Tibial artery (tissue), 4 donors: ENCODE measurements around the gene ESYT2.
"Not testable (repeated sequence)": the region's sequence is repeated elsewhere in the genome, so short reads cannot be mapped to it uniquely, and the experiment has no call there.

ENCODE experiments used
- DNase-seq, 2 donors: peaks; one replicate each; pipeline ENCODE4 v3.0.0-alpha.2; 2019
- H3K27ac ChIP-seq, 2 donors: fragments of 200-600 bp; sonication (generic) in 1 of 2; 1 replicate in 1 of 2; 2 replicates in 1 of 2; pipeline ENCODE4 v1.5.1; 2018 to 2019; ENCODE audit warnings: mild to moderate bottlenecking in 1 of 2
- H3K27me3 ChIP-seq, 2 donors: fragments of 200-600 bp; sonication (generic) in 1 of 2; one replicate each; pipeline versions ENCODE4 v1.5.1 to v1.6.0; 2016 to 2019
- H3K36me3 ChIP-seq, 3 donors: fragments of 200-600 bp; sonication (generic) in 2 of 3; one replicate each; pipeline ENCODE4 v1.5.1; 2016 to 2019; ENCODE audit warnings: mild to moderate bottlenecking in 2 of 3
- H3K4me1 ChIP-seq, 4 donors: fragments of 200-600 bp; sonication (generic) in 2 of 4; 1 replicate in 3 of 4; 2 replicates in 1 of 4; pipeline ENCODE4 v1.5.1; 2016 to 2019
- H3K4me3 ChIP-seq, 2 donors: fragments of 200-600 bp; sonication (generic) in 1 of 2; 1 replicate in 1 of 2; 2 replicates in 1 of 2; pipeline ENCODE4 v1.5.1; 2018 to 2019; ENCODE audit warnings: mild to moderate bottlenecking in 2 of 2
- H3K9me3 ChIP-seq, 3 donors: fragments of 200-600 bp; sonication (generic) in 1 of 3; one replicate each; pipeline ENCODE4 v1.5.1; 2016 to 2019
- CTCF ChIP-seq, 2 experiments: fragments of 200-600 bp in 1 of 2; fragments of 450-650 bp in 1 of 2; IDR thresholded peaks; one replicate each; pipeline ENCODE4 v1.5.1; 2017 to 2019; ENCODE audit warnings: antibody characterized with exemption in 2 of 2, mild to moderate bottlenecking in 1 of 2, moderate library complexity in 1 of 2
- intact Hi-C: fragments of 100-400 bp; cut with DNase I; formaldehyde crosslinking; loops from one replicate; pipeline ENCODE4 v1.15.0; 2023; ENCODE audit warnings: low total_unique reads

The ESYT2 gene

GRCh38 chr7:158849442-158849767, 20.1 kb upstream of the ESYT2 start:
- H3K4me1 ChIP-seq = peaks cover 0 to 18% (median 3%) of the 10 kb centered on the region in 4 donors
- intact Hi-C loops = no loop called here
- no peaks in the 10 kb centered on the region for H3K9me3 ChIP-seq
- H3K27me3 ChIP-seq = no peaks in the 10 kb centered on the region
- peak in 1 of 2 donors; percentile 37 for DNase-seq
- no peaks in the 10 kb centered on the region for H3K36me3 ChIP-seq
- TF ChIP-seq CTCF (IDR thresholded peaks at IDR 0.05) = no peak
- H3K27ac ChIP-seq = no peak overlapping the region
- H3K4me3 ChIP-seq = no peak overlapping the region

GRCh38 chr7:158847451-158847866, 18.1 kb upstream of the ESYT2 start:
- intact Hi-C loops = no loop called here
- Histone ChIP-seq H3K9me3 (no peaks in the 10 kb centered on the region), H3K36me3 (no peaks in the 10 kb centered on the region), H3K4me3 (peak overlapping the region; percentile 31), H3K4me1 (peaks cover 0 to 18% (median 3%) of the 10 kb centered on the region in 4 donors), H3K27ac (peak overlapping the region; percentile 57 to 59), H3K27me3 (no peaks in the 10 kb centered on the region)
- no peak for DNase-seq
- no peak for TF ChIP-seq CTCF (IDR thresholded peaks at IDR 0.05)

- H3K4me1 ChIP-seq = peaks cover 0 to 18% (median 3%) of the 10 kb centered on the region in 4 donors
- H3K27me3 ChIP-seq = no peaks in the 10 kb centered on the region
- DNase-seq = no peak
- intact Hi-C loops = no loop called here
- H3K36me3 ChIP-seq = no peaks in the 10 kb centered on the region
- H3K9me3 ChIP-seq = no peaks in the 10 kb centered on the region
- no peak overlapping the region for H3K27ac ChIP-seq
- no peak for TF ChIP-seq CTCF (IDR thresholded peaks at IDR 0.05)
- H3K4me3 ChIP-seq = no peak overlapping the region
Measured at GRCh38 chr7:158846304-158846703, 17.0 kb upstream of the ESYT2 start.

- H3K36me3 ChIP-seq = no peaks in the 10 kb centered on the region
- no peak for DNase-seq
- no peaks in the 10 kb centered on the region for H3K9me3 ChIP-seq
- no peak overlapping the region for H3K27ac ChIP-seq
- H3K4me1 ChIP-seq = peaks cover 0 to 13% (median 3%) of the 10 kb centered on the region in 4 donors
- intact Hi-C loops = no loop called here
- H3K27me3 ChIP-seq = no peaks in the 10 kb centered on the region
- no peak for TF ChIP-seq CTCF (IDR thresholded peaks at IDR 0.05)
- H3K4me3 ChIP-seq = no peak overlapping the region
Measured at GRCh38 chr7:158843771-158844170, 14.5 kb upstream of the ESYT2 start.

- TF ChIP-seq CTCF (IDR thresholded peaks at IDR 0.05) = no peak
- intact Hi-C loops = no loop called here
Measured at GRCh38 chr7:158842486-158842885, 13.2 kb upstream of the ESYT2 start.

GRCh38 chr7:158840604-158841003, 11.3 kb upstream of the ESYT2 start:
- H3K27me3 ChIP-seq = no peaks in the 10 kb centered on the region
- H3K36me3 ChIP-seq = no peaks in the 10 kb centered on the region
- no peaks in the 10 kb centered on the region for H3K4me1 ChIP-seq
- H3K4me3 ChIP-seq = no peak overlapping the region
- H3K9me3 ChIP-seq = no peaks in the 10 kb centered on the region
- no peak for DNase-seq
- H3K27ac ChIP-seq = no peak overlapping the region
- intact Hi-C loops = no loop called here
- TF ChIP-seq CTCF (IDR thresholded peaks at IDR 0.05) = no peak

More at GRCh38 chr7:158842486-158842885, 13.2 kb upstream of the ESYT2 start:
- Histone ChIP-seq H3K4me3 (no peak overlapping the region), H3K36me3 (no peaks in the 10 kb centered on the region), H3K4me1 (peaks cover 0 to 5% (median 2%) of the 10 kb centered on the region in 4 donors), H3K9me3 (no peaks in the 10 kb centered on the region), H3K27me3 (no peaks in the 10 kb centered on the region), H3K27ac (no peak overlapping the region)
- DNase-seq = no peak

GRCh38 chr7:158839177-158839576, 9.9 kb upstream of the ESYT2 start:
- H3K27ac ChIP-seq, H3K4me1 ChIP-seq, H3K9me3 ChIP-seq, H3K27me3 ChIP-seq, H3K36me3 ChIP-seq, H3K4me3 ChIP-seq, intact Hi-C loops, DNase-seq: not testable (repeated sequence)
